IMR-90 (cell line): ENCODE results near the gene TOR2A.

Source experiments
- BHLHE40 ChIP-seq: fragments of 150-350 bp; IDR thresholded peaks from 2 replicates; pipeline ENCODE4 v1.6.1; 2016; ENCODE audit warnings: mild to moderate bottlenecking, low read depth, low read length
- CEBPB ChIP-seq: IDR thresholded peaks from 2 replicates; pipeline ENCODE4 v1.6.1; 2012; ENCODE audit warnings: low read depth, low read length, improper control_type of control experiment
- MAFK ChIP-seq: IDR thresholded peaks from 2 replicates; pipeline ENCODE4 v1.6.1; 2012; ENCODE audit warnings: low read depth, low read length, improper control_type of control experiment
- MXI1 ChIP-seq: IDR thresholded peaks from 2 replicates; pipeline ENCODE4 v1.6.1; 2012; ENCODE audit warnings: low read depth, mild to moderate bottlenecking, low read length, moderate library complexity, borderline replicate concordance
- NFE2L2 ChIP-seq: fragments of 150-350 bp; IDR thresholded peaks from 2 replicates; pipeline ENCODE4 v1.6.1; 2016; ENCODE audit warnings: low read depth, mild to moderate bottlenecking, low read length
- POLR2A ChIP-seq: IDR thresholded peaks from 2 replicates; pipeline ENCODE4 v1.6.1; 2012; ENCODE audit warnings: mild to moderate bottlenecking, low read depth, low read length
- RAD21 ChIP-seq: IDR thresholded peaks from 2 replicates; pipeline ENCODE4 v1.6.1; 2012; ENCODE audit warnings: low read length, improper control_type of control experiment
- RCOR1 ChIP-seq: IDR thresholded peaks from 2 replicates; pipeline ENCODE4 v1.6.1; 2012; ENCODE audit warnings: mild to moderate bottlenecking, low read length, improper control_type of control experiment; ENCODE audit not compliant: insufficient replicate concordance
- RFX5 ChIP-seq: IDR thresholded peaks from 2 replicates; pipeline ENCODE4 v1.8.0; 2012; ENCODE audit warnings: low read depth, mild to moderate bottlenecking, low read length, moderate library complexity
- SMC3 ChIP-seq: fragments of 150-350 bp; IDR thresholded peaks from 2 replicates; pipeline ENCODE4 v1.6.1; 2016; ENCODE audit warnings: low read depth, mild to moderate bottlenecking, antibody characterized with exemption, low read length, moderate library complexity
- TF ChIP-seq, protein P1 (sequence below): conservative IDR thresholded peaks from 2 replicates; pipeline ENCODE4 v1.5.1; 2012; ENCODE audit warnings: mild to moderate bottlenecking, low read depth, low read length, improper control_type of control experiment
- TF ChIP-seq, protein P2 (sequence below): fragments of 150-350 bp; IDR thresholded peaks from 2 replicates; pipeline ENCODE4 v1.6.1; 2017; ENCODE audit warnings: mild to moderate bottlenecking, antibody characterized with exemption, low read length, low read depth

DNA sequence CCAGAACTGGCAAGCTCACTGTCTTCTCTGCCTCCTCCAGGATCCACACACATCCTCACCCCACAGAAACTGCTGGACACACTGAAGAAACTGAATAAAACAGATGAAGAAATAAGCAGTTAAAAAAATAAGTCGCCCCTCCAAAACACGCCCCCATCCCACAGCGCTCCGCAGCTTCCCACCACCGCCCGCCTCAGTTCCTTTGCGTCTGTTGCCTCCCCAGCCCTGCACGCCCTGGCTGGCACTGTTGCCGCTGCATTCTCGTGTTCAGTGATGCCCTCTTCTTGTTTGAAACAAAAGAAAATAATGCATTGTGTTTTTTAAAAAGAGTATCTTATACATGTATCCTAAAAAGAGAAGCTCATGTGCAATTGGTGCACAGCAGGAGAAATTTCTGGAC is 44.4 kb downstream of the TOR2A start:
- TF ChIP-seq, protein P1, sequence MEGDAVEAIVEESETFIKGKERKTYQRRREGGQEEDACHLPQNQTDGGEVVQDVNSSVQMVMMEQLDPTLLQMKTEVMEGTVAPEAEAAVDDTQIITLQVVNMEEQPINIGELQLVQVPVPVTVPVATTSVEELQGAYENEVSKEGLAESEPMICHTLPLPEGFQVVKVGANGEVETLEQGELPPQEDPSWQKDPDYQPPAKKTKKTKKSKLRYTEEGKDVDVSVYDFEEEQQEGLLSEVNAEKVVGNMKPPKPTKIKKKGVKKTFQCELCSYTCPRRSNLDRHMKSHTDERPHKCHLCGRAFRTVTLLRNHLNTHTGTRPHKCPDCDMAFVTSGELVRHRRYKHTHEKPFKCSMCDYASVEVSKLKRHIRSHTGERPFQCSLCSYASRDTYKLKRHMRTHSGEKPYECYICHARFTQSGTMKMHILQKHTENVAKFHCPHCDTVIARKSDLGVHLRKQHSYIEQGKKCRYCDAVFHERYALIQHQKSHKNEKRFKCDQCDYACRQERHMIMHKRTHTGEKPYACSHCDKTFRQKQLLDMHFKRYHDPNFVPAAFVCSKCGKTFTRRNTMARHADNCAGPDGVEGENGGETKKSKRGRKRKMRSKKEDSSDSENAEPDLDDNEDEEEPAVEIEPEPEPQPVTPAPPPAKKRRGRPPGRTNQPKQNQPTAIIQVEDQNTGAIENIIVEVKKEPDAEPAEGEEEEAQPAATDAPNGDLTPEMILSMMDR: no peak
- no peak for TF ChIP-seq MAFK
- no peak for TF ChIP-seq RAD21
- TF ChIP-seq RCOR1: no peak
- no peak for TF ChIP-seq SMC3
- no peak for TF ChIP-seq POLR2A
- TF ChIP-seq, protein P2, sequence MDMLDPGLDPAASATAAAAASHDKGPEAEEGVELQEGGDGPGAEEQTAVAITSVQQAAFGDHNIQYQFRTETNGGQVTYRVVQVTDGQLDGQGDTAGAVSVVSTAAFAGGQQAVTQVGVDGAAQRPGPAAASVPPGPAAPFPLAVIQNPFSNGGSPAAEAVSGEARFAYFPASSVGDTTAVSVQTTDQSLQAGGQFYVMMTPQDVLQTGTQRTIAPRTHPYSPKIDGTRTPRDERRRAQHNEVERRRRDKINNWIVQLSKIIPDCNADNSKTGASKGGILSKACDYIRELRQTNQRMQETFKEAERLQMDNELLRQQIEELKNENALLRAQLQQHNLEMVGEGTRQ: no peak
- TF ChIP-seq BHLHE40: no peak
- no peak for TF ChIP-seq NFE2L2
- no peak for TF ChIP-seq CEBPB
- TF ChIP-seq RFX5: no peak
- TF ChIP-seq MXI1: no peak
